COR-L47 (cell line): ENCODE data around the gene DNAJB1.

ENCODE experiments used
- DNase-seq: peaks from one replicate; lab custom pipeline; 2025; lab: John Stamatoyannopoulos, UW

Gene DNAJB1

DNA sequence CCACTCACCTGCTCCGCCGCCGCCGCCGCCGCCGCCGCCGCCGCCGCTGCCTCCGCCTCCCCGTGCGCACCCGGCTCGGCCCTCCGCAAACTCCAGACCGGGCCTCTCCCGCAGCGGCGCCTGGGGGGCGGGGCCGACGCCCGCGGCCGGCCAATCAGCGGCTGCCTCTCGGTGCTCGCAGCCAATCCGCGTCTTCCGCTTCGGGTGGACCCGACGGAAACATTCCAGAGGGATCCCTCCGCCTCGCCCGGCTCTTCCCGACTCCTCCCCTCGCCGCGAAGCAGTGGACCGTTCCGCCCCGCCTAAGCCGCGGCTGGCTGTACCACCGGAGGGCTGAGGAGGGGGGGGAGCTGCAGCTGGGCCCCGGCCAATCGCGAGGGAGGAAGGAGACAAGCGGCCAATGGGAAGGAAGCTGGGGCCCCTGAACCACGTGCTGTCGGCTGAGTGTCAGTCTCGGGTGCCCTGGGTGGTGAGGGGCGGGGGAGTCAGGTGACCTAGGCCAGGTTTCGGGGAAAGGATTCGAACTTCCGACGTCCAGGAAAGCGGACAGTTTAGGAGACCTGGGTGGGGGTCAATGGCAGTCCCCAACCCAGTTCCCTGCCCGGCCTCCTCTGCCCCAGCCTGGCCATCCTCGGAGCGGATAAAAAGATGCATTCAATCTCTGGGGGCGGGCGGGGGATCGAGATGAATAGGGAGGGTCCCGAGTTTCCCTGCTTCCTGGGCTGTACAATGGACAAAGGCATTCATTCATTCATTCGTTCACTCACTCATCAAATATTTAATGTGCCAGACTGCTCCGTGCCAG lies 22.0 kb downstream of the DNAJB1 start, which contains the start of gene GIPC1:
TSS of gene GIPC1 (minus strand) at position 99 of the 805 bp plus-strand sequence. CDS start 13,151 bp downstream, outside the sequence.
- DNase-seq, result peak; percentile 98

DNA sequence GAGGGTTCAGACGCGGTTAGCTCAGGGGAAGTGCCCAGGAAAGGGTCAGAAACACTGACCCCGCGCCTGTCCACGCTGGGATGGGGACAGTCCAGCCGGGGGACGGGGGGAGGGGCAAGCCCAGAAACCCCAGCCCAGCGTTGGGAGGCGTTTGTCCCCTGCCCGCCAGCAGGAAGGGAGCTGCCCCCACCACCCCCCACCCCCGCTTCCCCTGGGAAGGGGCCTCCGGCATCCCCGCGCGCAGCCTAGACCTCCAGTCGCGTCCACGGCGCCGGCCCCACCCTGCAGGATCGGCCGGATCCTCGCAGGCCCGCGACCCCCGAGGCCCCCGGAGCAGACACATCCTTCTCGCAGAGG lies 22.5 kb downstream of the DNAJB1 start:
- DNase-seq, result peak; percentile 48

DNA sequence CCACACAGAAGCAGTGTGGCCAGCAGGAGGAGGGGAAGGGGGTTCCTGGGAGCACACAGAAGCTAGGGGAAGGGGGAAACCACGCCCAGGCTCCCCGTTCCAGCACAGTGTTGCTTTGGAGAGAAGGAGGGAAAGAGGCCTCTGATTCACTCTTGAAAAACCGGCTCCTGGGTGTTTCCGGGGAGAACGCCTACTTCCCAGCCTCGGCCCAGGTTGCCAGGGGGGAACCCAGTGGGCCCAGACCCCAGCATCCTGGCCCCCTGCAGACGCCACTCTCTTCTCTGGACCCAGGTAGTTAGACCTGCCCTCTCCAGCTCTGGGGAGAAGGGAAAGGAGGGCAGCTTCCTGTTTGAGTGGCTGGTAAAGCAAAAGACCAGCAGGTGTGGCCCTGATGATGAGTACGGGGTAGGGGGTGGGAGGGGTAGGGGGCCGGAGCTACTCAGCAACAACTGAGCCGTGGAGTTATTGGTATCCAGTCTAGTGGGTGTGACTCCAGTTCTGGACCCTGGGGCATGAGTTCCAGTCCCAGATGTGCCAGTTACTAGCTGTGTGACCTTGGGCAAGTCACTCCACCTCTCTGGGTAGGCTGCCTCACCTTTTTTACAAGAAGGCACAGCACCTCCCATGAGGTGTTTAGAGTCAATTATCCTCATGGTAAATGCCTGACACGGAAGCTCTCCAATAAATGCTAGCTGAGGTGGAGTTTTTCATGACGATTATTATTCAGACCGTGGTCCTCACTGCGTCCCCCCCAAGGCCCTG lies 23.1 kb downstream of the DNAJB1 start:
- no peak for DNase-seq

DNA sequence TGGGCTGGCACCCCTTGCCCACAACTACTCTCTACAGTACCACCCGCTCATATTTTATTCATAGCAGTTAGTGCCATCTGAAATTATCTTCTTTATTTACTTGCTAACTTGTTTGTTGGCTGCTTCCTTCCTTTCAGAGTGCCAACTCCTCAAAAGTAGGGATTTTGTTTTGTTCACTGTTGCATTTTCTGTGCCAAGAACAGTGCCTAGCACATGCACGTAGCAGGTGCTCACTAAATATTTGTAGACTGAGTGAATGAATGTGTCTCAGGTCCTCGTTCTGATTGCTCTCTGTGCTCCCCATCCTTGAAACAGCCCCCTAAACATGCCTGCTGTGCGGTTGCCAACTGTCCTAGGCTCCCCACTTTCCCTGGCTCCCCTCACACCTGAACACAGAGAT lies 23.8 kb downstream of the DNAJB1 start:
- no peak for DNase-seq

DNA sequence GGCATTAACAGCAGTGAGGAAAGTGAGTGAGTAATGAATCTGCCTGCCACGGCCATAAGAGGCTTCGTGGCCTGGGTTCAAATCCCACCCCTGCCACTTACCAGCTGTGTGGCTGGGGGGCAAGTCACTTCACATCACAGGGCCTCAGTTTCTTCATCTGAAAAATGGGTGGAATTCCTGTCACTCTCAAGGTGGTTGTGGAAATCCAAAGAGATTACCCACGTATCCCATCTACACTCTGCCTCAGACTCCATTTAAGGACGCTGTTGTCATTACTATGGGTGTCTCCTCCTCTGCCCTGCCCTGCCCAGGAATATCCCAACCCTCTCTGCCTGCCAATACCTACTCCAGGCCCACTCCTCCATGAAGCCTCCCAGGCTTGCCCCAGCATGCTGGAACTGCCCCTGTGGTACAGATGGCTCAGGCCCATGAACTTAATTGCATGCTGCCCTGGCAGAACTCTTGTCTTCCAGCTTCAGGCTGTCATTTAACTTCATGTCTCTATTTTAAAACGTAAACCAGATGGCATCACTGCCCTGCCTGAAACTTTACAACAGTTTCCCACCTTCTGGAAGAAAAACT lies 25.4 kb downstream of the DNAJB1 start:
- no peak for DNase-seq

DNA sequence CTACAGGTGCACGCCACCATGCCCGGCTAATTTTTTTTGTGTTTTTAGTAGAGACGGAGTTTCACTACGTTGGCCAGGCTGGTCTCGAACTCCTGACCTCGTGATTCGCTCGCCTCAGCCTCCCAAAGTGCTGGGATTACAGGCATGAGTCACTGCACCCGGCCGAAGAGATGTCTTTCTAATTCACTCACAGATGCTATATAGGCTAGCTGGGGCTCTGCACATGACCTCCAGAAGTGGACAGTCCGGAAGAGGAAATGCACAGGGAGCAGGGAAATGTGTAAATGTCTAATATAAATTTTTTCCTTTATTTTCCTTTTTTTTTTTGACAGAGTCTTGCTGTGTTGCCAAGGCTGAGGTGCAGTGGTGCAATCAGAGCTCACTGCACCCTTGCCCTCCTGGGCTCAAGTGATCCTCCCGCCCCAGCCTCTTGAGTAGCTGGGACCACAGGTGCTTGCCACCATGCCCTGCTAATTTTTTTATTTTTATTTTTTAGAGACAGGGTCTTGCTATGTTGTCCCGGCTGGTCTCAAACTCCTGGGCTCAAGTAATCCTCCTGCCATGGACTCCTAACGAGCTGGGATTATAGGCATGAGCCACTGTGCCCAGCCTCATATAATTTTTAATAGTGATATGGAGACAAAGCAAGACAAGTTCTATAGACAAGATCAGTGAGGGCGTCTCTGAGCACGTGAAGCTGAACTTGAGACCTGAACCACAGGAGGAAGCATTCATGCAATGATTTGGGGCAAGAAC lies 30.6 kb downstream of the DNAJB1 start:
- no peak for DNase-seq

DNA sequence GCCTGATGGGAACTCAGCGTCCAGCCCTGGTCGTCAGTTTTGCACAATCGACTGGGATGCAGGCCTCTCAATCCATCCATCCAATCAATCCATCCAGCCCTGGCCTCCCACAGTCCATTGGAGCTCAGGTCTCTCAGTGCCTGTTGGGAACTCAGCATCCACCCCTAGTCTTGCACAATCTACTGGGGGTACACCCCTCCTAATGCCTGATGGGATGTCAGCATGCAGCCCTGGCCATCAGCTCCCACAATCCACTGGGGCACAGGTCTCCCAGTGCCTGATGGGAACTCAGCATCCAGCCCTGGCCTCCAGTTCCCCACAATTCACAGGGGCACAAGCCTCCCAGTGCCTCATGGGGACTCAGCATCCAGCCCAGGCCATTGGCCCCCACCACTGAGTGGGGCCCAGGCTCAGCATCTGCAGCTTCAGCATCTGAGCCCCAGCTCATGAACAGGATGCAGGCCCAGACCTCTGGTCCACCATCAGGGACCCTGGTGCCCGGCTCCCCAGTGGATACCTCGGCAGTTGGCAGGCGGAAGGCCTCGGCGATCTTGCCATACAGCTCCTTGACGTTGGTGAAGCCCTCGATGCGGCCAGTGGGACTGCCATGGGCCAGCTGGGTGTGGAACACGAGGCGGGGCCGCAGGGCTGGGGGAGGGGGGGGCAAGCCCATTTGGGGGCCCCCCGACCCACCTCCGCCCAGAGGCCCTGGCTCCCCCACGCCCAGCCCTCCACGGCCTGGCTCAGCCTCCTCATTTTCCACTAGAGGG lies 35.8 kb downstream of the DNAJB1 start:
- DNase-seq, result no peak

DNA sequence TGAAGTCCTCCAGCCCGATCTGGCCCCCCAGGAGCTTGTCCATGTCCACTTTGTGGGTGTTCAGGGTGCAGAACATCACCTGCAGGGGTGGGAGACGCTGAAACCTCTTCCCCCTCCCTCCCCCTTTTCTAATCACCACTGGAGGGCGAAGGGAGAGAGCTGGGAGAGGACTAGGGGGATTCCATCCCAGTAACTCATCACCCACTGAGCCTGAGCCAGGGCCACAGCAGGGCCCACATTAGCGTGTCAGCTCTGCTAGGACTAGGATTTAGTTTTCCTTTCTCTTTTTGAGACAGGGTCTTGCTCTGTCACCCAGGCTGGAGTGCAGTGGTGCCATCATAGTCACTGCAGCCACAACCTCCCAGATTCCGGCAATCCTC lies 37.5 kb downstream of the DNAJB1 start:
- DNase-seq, result no peak

DNA sequence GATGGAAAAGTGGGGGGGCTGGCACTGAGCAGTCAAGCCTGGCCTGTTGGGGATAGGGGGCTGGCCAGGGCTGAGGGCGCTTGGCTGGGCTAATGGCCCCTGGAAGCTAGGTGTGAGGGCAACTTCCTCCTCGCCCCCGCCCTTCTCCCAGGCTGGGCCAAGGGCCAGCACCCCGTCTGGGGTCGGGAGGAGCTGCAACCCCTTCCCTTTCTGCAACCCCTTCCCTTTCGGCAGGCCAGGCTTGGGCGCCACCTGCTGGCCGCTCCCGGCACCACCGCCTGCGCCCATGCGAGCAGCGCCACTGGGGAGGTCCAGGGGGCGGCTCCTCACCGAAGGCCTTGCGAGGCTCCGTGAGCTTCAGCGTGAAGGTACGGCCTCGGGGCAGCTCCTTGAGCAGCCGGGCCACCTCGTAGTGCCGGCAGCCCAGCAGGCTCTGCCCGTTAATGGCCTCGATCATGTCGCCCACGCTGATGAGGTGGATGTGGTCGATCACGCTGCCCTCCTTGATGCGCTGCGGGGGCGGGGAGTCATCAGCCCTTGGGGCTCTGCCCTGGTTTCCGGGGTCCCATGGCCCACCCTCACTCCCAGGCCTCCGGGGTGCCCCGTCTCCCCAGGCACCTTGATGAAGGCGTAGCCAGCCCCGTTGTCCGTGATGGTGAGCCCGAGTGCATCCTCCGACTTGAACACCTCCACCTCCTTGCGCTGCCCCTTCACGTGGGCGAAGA lies 38.1 kb downstream of the DNAJB1 start:
- DNase-seq, result peak; percentile 9

DNA sequence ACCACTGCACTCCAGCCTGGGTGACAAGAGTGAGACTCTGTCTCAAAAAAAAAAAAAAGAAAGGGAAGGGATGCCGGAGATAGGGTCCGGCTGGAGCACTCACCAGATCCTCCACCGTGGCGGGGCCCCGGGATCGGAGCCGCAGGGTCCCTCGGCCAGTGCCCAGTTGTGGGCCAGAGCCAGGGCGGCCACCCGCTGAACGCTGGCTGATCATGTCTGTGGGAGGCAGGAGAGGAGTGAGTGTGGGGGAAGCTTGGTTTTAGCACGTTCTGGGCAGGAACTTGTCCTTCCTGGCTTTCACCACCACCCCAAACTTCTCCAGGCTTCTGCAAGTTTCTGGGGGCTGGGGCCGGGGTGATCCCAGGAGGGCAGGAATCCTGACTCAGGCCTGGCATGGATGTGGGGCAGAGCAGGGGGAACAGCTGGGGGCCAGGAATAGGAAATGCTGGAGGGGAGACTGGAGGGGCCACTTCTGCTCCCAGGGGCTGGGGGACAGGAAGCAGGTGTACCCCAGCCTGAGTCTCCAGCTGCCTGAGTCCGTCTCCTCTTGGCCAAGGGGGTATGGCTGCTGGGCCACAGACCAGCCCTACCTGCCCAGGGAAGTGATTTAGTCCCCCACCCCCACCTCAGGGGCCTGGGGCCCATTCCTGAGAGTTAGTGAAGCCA lies 38.8 kb downstream of the DNAJB1 start:
- DNase-seq, result no peak

DNA sequence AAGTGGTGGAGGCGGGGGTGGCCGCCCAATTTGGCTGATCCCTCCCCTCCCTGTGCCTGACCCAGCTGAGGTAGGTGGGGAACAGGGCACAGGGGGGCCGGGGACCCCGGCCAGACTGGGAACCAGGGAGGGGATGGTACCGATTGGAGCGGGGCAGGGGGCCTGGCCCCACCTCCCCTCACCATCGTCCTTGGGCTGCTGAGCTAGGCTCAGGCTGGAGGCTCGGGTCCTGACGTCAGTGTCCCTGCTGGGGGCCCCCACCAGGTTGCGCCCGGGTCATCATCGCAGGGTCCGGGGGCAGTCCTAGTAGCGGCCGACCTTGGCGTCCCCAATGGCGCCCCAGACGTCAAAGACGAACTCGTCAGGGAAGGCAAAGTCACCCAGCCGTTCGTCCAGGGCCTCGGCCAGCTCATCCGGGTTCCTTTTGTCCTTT lies 40.1 kb downstream of the DNAJB1 start:
- no peak for DNase-seq

DNA sequence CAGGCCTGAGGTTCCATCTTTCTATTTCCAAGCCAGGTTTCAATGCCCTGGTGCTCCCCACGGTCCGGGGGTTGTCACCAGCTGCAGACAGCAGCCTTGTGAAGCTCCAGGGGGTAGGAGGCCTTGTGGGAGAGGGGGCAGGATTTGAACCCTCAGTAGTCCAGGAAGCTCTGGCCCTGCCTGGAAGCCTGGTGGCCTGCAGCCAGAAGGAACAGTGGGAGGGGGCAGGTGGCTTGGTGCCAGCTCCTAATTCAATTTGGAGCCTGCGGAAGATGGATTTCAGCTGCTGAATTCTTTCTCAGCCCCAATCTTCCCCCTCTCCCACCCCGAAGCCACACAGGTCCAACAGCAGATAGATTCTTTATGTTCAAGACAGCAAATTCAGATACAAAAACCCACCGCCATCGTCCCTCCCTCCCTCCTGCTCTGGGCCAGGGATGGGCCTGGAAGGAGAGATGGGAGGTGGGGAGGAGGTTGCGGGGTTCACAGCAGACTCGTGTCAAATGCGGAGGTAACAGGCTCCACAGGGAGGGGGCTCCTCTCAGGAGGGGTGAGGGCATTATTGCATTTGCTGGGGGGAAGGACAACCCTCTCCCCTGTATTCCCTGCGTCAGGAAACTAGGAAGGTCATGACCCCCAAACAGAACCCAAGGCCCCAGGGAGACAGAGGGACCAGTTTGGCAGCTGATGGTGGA lies 40.6 kb downstream of the DNAJB1 start:
- no peak for DNase-seq

DNA sequence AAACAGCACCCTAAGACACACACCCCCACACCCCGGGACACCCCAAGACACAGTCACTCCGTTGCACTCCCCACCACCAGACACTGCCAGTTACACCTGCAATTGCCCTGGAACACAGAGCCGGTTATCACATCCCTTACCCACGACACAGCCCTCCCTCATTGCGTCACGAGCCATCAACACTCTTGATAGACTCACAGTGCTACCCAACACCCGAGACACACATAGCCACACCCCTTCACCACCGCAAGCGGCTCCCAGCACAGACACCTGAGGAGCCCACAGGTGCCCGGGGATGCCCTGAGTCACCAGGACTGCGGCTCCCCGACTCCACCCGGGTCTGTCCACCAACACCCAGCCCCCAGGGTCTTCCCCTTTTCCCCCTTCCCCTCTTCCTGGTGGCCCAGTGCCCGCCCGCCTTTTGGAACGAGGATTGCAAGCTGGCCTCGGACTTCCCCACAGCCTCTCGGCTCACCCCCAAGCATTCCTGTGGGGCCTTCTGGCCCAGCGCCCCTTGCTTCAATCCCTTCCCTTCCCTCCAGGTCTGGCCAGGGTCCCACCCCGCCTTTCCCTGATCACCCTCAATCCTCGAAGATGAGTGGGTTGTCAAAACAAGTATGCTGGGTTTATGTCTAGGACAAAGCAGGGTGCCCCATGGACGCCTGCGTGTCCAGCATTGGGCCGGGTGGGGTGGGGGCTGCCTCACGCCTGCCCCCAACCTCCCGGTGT lies 41.4 kb downstream of the DNAJB1 start:
- no peak for DNase-seq

DNA sequence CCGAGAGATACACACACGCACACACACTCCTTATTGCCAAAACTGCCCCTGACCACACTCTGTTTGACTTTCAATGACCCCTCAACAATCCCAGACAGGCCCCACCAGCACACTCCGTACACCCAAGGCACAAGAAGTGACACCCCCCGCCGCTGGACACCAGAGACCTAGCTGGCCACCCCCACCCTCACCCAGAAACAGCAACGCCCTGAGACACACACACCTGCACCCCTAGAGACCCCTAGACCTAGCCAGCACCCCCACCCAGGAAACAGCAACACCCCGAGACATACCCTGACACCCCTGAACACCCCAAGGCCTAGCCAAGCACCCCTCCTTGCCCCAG lies 41.9 kb downstream of the DNAJB1 start:
- DNase-seq, result no peak

DNA sequence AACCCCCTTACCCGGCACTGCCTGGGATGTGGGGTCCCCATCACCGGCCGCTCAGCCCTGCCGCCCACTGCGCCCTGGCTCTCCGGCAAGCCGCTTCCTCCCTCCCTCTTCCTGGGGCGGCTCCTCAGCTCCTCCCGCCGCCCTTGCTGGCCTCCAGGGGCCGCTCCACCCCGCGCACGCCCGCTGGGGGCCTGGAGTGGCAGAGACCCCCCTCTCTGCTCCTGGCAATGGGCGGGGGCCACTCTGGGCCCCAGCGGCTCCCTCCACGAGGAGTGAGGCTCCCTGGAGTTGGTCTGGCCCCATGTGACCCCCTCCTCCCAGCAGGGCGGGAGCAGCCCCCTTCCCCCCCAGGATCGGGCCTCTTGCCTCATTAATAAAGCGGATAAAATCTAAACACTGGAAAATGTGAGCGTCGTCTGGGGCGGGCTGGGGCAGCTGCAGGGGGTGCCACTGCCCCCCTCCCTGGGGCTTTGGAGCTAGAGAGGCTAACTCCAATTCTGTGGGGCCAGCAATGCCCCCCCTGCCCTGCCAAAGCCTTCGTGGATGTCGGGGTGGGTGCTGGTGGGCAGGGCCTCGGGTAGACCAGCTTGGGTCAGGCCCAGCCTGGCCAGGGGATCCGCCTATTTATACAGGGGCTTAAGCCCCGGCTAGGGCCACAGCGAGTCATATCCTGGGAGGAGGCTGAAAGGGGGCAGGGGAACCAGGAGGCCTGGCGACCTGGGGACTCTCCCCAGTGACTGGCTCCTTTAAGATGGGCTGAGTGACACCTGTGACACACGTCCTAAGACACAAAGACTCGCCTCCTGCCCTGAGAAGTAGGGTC lies 42.7 kb downstream of the DNAJB1 start, which contains the start of gene PTGER1:
TSS of gene PTGER1 (minus strand) at position 104 of the 823 bp plus-strand sequence. CDS start 1,034 bp downstream, outside the sequence.
- peak; percentile 6 for DNase-seq

DNA sequence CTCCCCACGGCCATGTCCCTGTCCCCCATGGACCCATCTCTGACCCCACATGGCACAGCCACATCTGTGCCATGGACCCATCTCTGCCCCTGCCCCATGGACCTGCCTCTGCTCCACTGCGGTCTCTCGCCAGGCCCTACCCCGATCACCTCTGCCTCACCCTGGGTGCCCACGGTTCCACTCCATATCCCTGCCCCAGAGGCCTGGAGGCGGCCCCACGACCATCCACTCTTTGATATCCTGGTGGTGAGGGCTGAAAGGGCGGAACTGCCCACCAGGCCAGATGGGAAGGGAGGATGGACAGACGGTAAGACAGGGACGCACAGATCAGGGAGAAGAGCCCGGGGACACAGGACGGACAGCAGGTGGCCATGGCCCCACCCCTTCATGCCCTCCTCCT lies 43.4 kb downstream of the DNAJB1 start:
- DNase-seq, result no peak

DNA sequence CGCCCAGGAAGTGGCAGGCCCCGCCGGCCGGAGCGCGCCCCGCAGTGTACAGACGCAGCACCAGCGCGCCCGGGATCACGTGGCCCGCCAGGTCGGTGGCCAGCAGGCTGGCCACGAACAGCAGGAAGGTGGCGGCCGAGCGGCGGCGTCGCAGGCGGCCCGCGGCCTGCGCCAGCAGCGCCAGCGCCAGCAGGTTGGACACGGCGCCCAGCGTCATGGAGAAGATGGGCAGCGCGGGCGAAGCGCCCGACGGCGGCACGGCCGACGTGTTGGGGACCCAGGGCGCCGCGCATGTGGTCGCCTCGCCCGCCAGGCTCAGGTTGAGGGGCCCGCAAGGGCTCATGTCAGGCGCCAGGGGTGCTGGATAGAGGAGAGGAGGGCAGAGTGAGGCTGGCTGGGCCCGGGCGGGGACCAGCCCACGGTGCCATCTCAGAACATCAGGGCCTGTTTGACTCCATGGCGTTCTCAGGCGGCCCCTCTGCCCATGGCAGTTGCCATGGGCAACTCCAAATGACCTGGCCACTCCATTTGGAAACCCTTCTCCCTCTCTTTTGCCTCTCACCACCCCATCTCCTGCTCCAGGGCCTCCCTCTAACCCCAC lies 44.1 kb downstream of the DNAJB1 start:
- DNase-seq, result no peak
